HFF-Myc (cell line): Measurements from ENCODE around the gene SLC2A9.
"Not testable (repeated sequence)": the region's sequence is repeated elsewhere in the genome, so short reads cannot be mapped to it uniquely, and the experiment has no call there.

ENCODE experiments used
- DNase-seq: peaks from one replicate; pipeline ENCODE4 v3.0.0-alpha.2; 2011; ENCODE audit warnings: low read depth; ENCODE audit errors: extremely low read depth
- H3K4me3 ChIP-seq: replicated peaks from 2 replicates; pipeline ENCODE4 v1.5.1; 2011; ENCODE audit warnings: low read depth, mild to moderate bottlenecking, control low read depth, low read length
- CTCF ChIP-seq: IDR thresholded peaks from 2 replicates; pipeline ENCODE4 v1.5.1; 2012; ENCODE audit warnings: mild to moderate bottlenecking, low read depth, low read length, control low read depth; ENCODE audit errors: missing control alignments

Gene SLC2A9

DNA sequence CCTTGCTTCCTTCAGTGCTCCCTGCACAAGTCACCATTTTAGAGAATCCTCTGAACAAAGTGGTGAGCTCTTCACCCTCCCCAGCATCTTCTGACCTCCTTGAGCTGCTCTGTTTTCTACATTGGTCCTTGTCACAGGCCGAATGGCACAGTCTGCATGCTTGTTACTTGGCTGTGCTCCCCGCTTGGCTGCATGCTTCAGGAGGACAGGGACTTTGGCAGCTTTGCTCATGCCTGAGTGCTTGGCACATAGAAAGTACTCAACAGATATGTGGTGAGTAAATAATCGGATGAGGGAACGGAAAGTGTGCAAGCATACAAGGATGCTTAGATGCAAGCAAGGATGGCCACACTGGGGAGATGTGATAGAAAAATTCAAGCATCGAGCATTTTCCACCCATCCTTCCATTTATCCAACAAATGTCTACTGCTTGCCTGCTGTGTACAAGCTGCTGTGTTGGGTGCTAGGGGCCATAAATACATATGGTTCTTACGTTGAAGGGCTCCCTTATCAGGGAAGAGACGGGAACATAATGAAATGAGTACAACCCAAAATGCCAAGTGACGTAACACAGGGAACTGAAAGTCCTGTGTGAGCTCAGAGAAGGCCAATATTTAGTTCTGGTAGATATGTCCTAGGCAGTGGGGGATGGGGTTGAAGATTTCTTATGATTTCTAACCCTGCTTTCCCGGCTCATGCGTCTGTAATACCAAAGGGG is 31.2 kb downstream of the SLC2A9 start:
- TF ChIP-seq CTCF: no peak
- H3K4me3 ChIP-seq: no peak overlapping the region
- no peak for DNase-seq

GRCh38 chr4:9988933-9989332 is 32.4 kb downstream of the SLC2A9 start:
- no peak for DNase-seq
- H3K4me3 ChIP-seq: no peak overlapping the region
- no peak for TF ChIP-seq CTCF

DNA sequence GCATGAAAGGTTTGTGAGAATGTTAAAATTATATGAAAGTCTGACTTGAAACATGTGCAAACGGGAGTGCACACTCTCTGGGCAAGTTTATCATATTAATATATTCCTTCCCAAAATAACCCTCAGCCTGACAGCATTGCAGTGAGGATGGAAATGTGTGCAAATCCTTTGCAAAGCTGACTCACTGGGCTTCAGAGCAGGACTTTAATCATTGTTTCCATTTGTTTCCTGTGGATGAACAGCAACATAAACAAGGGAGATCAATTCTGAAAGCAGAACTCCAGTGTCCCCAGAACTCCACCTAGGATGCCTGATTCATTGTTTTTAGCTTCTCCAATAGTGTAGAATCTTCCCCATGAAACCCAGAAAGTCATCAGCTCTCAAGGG is 32.9 kb downstream of the SLC2A9 start:
- TF ChIP-seq CTCF: no peak
- H3K4me3 ChIP-seq: no peak overlapping the region
- no peak for DNase-seq

GRCh38 chr4:9987749-9988362 is 33.4 kb downstream of the SLC2A9 start:
- no peak overlapping the region for H3K4me3 ChIP-seq
- TF ChIP-seq CTCF: no peak
- no peak for DNase-seq

DNA sequence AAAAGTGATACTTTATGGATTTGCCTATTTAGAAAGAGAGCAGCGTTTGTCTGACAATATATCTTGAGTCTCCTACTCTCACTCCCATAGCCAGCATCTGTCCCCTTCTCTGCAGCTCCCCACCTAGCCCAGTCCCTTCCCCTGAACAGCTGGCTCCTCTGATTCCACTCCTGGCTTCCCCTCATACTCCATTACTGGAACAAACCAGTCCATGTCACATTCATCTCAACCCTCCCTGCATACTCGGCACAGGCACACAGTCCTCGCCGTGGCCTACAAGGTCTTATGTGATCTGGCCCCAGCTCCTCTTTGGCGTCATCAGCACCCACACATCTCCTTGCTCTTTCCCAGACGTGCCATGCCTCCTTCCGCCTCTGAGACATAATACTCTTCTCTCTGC is 36.7 kb downstream of the SLC2A9 start:
- TF ChIP-seq CTCF: no peak
- H3K4me3 ChIP-seq: no peak overlapping the region
- no peak for DNase-seq

DNA sequence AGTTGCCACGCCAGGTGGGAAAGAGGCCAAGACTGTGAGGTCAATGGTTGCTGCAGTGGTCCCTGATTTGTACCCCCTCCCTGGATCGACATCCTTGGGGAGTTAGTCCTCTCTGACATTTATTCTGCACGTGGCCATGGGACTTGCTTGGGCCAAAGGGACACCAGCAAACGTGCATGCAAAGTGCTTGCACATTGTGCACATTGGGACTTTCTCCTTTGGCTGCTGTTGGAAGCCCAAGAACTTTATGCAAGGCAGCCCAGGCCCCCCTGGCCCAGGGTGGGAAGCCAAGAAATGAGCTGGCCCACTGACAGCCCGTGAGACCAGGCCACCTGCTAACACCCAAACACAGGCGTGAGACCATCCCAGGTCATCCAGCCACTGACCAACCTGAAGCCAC is 38.1 kb downstream of the SLC2A9 start:
- no peak for TF ChIP-seq CTCF
- H3K4me3 ChIP-seq: no peak overlapping the region
- no peak for DNase-seq

- not testable (repeated sequence) for DNase-seq, H3K4me3 ChIP-seq
Observed at GRCh38 chr4:9981899-9982298, 39.4 kb downstream of the SLC2A9 start.
